ENCODE results near the gene INHBB. TPM values are rescaled to one million over a fixed set of nuclear protein-coding genes. Genes with fewer than 3 reads are reported as not detected.

INHBB gene
- total RNA-seq, 1 experiment from 2014 or later = not detected

DNA sequence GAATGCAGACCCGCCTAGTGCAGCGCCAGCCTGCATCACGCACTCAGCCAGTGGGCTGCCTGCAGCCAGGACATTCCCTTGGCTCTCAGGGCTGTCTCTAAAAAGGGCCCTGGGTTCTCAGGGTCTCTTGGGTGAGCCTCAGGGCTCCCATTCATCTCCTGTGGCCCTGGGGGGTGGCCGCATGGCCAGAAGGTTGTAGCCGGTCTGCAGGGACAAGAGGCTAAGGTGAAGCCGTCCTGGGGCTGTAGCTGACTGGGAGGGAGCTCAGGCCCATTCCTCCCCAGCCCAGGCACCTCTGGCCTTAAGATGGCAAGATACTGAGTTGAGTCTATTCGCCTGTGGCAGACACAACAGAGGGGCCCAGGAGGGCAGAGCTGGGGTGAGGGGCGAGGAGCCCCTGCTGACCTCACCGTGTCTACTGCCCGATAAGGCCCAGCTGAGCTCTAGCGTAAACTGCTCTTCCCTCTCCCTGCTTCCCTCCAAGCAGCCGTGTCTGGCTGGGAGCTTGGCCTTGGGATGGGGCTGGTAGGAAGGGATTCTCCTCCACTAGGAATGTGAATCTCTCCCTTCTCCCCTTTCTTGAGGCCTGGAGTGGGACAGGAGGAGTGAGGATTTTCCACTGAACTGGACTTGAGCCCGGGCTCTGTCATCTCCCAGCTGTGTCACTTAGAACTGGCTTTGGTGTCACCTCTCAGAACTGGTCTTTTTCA, 37.9 kb downstream of the INHBB start:
- H3K36me3 Mint-ChIP-seq (ENCODE audit: insufficient read depth, unreplicated experiment) = no peaks in the 10 kb centered on the region
- BruUV-seq (replicated peaks) = no TSS peak

DNA sequence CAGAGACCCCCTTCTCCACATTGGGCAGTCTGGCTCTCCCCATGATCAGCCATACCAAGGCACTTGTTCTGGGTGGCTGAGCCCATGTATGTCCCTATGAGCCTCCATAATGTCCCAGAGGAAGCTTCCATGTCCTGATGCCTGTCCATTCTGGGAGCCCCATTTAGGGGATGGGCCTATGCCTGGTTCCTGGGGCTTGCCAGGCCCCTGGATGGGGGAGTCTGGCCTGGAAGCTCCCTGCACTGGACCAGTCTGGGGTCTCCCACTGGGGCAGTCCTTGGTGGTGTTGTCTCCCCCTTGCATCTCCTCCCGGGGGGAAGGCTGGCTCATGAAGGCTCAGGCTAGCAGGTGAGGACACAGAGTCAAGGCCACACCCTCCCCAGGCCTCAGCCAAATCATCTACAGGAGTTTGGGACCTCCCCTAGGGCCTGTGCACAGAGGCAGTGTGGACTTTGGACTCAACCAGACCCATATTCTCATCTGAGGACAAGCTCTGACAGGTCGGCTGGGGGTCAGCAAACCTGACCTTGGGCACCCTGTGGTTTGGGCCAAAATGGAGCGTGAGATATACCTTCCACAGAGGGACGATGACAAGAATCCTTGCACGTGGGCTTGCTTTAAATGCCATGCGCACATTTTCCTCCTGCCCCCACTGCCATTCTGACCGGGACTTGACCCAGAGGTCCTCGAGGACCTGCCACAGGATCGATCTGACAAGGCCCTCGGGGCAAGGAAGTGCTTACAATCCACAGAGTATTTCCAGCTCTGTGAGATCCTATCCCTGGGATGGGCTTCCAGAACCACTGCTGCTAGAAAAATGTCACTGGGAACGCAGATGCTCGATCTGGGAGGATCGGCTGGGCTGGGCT, 38.8 kb downstream of the INHBB start:
- no peaks in the 10 kb centered on the region for H3K36me3 Mint-ChIP-seq (ENCODE audit: insufficient read depth, unreplicated experiment)
- intact Hi-C loops (cut with micrococcal nuclease; ENCODE audit: unreplicated experiment) = no loop called here
- no peak overlapping the region for H3K27ac Mint-ChIP-seq (ENCODE audit: unreplicated experiment)
- no peaks in the 10 kb centered on the region for H3K4me1 Mint-ChIP-seq (ENCODE audit: low read depth, unreplicated experiment)
- peaks cover 23% of the 10 kb centered on the region for H3K27me3 Mint-ChIP-seq (ENCODE audit: unreplicated experiment)
- CTCF ChIA-PET = no interaction called here
- H3K4me3 Mint-ChIP-seq (ENCODE audit: low read depth, unreplicated experiment) = no peak overlapping the region
- no peaks in the 10 kb centered on the region for H3K9me3 Mint-ChIP-seq (ENCODE audit: low read depth, unreplicated experiment)
- no TSS peak for BruUV-seq (replicated peaks)
- no peak for DNase-seq
- TF ChIP-seq, protein P1, sequence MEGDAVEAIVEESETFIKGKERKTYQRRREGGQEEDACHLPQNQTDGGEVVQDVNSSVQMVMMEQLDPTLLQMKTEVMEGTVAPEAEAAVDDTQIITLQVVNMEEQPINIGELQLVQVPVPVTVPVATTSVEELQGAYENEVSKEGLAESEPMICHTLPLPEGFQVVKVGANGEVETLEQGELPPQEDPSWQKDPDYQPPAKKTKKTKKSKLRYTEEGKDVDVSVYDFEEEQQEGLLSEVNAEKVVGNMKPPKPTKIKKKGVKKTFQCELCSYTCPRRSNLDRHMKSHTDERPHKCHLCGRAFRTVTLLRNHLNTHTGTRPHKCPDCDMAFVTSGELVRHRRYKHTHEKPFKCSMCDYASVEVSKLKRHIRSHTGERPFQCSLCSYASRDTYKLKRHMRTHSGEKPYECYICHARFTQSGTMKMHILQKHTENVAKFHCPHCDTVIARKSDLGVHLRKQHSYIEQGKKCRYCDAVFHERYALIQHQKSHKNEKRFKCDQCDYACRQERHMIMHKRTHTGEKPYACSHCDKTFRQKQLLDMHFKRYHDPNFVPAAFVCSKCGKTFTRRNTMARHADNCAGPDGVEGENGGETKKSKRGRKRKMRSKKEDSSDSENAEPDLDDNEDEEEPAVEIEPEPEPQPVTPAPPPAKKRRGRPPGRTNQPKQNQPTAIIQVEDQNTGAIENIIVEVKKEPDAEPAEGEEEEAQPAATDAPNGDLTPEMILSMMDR (IDR thresholded peaks at IDR 0.05; ENCODE audit: unreplicated experiment) = no peak

More for the DNA sequence above, 37.9 kb downstream of the INHBB start:
- Mint-ChIP-seq H3K27me3 (ENCODE audit: unreplicated experiment) (peaks cover 33% of the 10 kb centered on the region), H3K4me3 (ENCODE audit: low read depth, unreplicated experiment) (no peak overlapping the region), H3K27ac (ENCODE audit: unreplicated experiment) (no peak overlapping the region), H3K4me1 (ENCODE audit: low read depth, unreplicated experiment) (no peaks in the 10 kb centered on the region), H3K9me3 (ENCODE audit: low read depth, unreplicated experiment) (no peaks in the 10 kb centered on the region)
- intact Hi-C loops (cut with micrococcal nuclease; ENCODE audit: unreplicated experiment) = no loop called here
- CTCF ChIA-PET = no interaction called here
- DNase-seq = no peak
- TF ChIP-seq, protein P1 (IDR thresholded peaks at IDR 0.05; ENCODE audit: unreplicated experiment) = no peak

DNA sequence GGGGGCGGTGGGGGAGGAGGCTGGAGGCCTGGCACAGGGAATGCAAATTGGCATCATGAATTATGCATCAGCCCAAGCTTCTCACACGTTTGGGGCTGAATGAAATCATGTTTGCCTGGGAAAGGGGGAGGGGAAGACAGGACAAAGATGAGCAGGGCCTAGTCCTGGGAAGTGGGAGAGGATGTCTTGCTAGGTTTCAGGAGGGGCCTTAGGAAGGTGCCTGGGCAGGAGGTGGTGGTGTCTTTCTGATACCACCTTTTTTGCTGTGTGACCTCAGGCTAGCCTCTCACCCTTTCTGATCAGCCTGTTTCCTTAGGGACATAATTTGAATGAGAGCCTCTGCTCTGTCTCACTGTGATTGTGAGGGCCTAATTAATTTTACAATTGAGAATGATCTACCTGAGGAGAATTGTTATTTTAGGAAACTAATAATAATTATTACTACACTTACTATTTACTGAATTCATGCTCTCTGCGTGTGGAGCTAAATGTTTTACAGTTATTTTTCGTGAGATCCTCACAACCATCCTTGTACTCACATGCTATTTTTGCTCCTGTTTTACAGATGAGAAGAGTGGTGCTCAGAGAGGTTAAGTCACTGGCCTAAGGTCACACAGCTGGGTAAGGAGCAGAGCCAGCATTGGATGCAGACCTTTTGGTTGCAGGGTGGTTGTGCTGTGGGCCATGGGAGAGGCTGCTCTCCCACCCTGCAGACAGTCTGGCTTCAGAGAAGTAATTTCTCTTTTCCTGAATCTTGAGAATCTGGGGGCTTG, 39.6 kb downstream of the INHBB start:
- CTCF ChIA-PET = no interaction called here

More for the DNA sequence above, 39.6 kb downstream of the INHBB start:
- DNase-seq = no peak
- Mint-ChIP-seq H3K36me3 (ENCODE audit: insufficient read depth, unreplicated experiment) (no peaks in the 10 kb centered on the region), H3K4me1 (ENCODE audit: low read depth, unreplicated experiment) (no peaks in the 10 kb centered on the region), H3K27ac (ENCODE audit: unreplicated experiment) (no peak overlapping the region), H3K27me3 (ENCODE audit: unreplicated experiment) (peaks cover 15% of the 10 kb centered on the region), H3K9me3 (ENCODE audit: low read depth, unreplicated experiment) (no peaks in the 10 kb centered on the region), H3K4me3 (ENCODE audit: low read depth, unreplicated experiment) (no peak overlapping the region)
- intact Hi-C loops (cut with micrococcal nuclease; ENCODE audit: unreplicated experiment) = no loop called here
- no TSS peak for BruUV-seq (replicated peaks)
- TF ChIP-seq, protein P1 (IDR thresholded peaks at IDR 0.05; ENCODE audit: unreplicated experiment) = no peak

Measured in Calu3 (cell line).